C1 segment of cervical spinal cord (tissue), 14 donors: ENCODE results near the gene TMEM256.
A peak's percentile ranks its signal among the peaks of the same experiment; 100 is the strongest.

Source experiments
- DNase-seq, 14 donors: peaks; one replicate each; lab custom pipeline; 2025; lab: John Stamatoyannopoulos, UW

Gene TMEM256

DNA sequence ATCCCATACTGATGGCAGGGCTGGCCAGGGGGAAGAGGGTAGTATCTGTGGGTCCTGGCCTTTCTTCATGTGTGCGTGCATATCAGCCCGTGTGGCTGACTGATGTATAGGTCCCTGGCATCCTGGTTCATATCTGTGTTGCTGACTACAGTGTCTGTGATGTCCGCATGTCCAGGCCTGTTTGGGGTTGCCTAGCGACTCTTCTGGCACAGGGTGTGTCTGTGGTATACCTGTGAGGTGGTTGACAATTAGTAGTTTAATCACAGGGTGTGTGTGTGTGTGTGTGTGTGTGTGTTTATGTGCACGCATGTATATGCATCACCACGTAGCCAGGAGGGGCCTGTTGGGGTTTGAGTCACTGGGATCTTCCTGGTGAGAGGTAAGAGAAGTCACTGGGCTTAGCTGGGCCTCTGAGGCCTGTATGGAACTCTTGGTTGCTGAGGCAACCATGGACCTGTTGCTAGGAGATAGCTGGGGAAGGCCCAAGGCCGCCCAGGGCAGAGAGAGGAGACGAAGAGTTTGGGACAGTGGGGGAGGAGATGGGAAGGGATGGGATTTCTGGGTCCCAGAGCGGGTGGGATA, 49.5 kb downstream of the TMEM256 start:
- peak in 1 of 14 donors; percentile 65 for DNase-seq
